ENCODE results near the gene SLC4A2.
"Not testable (repeated sequence)": the region's sequence is repeated elsewhere in the genome, so short reads cannot be mapped to it uniquely, and the experiment has no call there.

Gene SLC4A2, protein sequence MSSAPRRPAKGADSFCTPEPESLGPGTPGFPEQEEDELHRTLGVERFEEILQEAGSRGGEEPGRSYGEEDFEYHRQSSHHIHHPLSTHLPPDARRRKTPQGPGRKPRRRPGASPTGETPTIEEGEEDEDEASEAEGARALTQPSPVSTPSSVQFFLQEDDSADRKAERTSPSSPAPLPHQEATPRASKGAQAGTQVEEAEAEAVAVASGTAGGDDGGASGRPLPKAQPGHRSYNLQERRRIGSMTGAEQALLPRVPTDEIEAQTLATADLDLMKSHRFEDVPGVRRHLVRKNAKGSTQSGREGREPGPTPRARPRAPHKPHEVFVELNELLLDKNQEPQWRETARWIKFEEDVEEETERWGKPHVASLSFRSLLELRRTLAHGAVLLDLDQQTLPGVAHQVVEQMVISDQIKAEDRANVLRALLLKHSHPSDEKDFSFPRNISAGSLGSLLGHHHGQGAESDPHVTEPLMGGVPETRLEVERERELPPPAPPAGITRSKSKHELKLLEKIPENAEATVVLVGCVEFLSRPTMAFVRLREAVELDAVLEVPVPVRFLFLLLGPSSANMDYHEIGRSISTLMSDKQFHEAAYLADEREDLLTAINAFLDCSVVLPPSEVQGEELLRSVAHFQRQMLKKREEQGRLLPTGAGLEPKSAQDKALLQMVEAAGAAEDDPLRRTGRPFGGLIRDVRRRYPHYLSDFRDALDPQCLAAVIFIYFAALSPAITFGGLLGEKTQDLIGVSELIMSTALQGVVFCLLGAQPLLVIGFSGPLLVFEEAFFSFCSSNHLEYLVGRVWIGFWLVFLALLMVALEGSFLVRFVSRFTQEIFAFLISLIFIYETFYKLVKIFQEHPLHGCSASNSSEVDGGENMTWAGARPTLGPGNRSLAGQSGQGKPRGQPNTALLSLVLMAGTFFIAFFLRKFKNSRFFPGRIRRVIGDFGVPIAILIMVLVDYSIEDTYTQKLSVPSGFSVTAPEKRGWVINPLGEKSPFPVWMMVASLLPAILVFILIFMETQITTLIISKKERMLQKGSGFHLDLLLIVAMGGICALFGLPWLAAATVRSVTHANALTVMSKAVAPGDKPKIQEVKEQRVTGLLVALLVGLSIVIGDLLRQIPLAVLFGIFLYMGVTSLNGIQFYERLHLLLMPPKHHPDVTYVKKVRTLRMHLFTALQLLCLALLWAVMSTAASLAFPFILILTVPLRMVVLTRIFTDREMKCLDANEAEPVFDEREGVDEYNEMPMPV

DNA sequence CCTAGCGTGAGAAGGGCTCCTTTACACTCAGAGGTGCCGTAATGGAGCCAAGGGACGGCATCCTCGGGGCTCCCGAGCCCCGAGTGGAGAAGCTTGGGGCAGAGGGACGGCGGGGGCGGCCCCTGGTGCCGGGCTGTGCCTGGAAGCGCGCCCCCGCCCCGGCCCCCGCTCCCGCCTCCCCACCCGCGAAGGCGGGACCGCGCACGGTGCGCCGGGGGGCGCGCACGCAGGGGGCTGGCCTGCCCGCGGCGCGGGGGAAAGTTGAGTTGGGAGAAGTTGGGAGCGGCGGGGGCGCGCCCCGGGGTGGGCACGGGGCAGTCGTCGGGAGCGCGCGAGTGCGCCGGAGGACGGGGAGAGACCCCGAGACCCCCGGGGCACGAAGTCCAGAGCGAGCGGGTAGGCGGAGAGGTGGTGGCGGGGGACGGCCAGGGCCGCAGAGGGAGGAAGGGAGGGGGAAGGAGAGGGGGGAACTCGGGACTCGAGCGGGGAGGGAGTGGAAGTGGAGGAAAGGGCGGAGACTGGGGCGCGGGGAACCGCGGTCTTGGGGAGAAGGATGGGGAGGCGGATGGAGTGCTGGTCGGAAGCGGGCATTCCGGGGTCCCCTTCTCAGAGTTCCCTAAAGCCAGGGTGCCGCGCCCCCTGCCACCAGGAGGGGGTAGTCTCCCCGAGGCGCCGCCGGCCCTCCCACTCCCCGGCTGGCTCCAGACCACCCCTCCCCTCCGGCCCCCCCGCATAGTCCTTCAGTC, at the start of gene SLC4A2:
TSS of gene SLC4A2 (plus strand) at position 223 of the 746 bp plus-strand sequence. CDS start 2,399 bp downstream, outside the sequence.
- DNase-seq, result peak in 55 of 56 donors; percentile 37 to 95 (median 78)

DNA sequence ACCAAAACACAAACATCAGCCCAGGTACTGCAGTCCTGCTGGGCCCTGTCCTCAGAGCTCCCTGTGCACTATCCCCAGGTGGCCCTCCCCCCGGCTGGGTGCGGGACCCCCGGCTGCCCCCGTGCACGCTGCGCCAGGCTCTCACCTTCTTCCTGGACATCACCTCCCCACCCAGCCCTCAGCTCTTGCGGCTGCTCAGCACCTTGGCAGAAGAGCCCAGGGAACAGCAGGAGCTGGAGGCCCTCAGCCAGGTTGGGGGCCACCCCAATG, 49.4 kb upstream of the SLC4A2 start:
- DNase-seq, result no peak

DNA sequence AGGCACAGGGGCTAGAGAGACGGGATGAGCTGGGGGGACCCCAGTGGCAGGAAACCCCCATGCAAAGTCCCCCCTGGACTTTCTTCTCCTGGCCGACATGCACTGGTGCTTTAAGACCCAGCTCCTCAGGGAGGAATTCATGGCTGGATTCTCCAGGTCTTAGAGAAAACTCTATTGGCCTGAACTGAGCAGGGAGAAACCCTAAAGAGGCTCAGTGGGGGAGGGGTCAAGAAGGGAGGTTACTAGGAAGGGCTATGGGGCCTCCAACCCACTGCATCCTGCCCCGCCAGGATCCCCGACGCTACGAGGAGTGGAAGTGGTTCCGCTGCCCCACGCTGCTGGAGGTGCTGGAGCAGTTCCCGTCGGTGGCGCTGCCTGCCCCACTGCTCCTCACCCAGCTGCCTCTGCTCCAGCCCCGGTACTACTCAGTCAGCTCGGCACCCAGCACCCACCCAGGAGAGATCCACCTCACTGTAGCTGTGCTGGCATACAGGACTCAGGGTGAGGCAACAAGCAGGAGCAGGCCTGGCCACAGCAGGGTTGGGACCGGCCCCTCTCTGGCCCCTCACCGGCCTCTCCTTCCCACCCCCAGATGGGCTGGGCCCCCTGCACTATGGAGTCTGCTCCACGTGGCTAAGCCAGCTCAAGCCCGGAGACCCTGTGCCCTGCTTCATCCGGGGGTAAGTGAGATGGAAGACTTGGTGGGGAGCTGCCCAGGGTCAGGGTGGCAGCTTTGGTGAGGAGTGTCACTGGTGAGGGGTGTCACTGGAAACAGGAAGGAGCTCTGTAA, 48.9 kb upstream of the SLC4A2 start:
- DNase-seq, result no peak

DNA sequence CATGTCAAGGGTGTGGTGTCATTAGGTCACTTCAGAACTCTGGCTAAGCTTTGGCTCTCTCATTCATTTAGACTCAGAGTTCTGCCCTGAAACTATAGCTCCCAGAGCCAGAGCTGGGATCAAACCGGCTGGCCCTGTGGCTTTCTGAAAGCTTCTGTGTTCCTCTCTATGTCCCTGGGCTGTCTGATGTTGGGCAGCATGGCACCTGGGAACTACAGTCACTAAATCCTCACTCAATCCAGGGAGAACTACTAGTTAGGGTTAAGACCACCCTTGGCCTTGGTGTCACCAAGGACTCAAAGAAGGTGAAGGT, 48.3 kb upstream of the SLC4A2 start:
- DNase-seq, result no peak

DNA sequence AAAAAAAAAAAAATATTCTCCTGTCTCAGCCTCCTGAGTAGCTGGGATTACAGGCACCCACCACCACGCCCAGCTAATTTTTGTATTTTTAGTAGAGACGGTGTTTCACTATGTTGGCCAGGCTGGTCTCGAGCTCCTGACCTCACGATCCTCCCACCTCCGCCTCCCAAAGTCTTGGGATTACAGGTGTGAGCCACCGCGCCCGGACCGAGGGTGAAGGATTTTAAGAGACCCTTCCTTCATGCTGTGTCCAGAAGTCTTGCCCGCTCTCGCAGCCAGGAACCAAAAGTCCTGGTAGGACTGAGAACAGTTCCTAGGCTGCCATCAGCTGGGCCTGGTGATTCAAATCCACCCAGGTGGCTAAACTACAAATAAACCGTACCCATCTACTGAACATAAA, 47.8 kb upstream of the SLC4A2 start:
- DNase-seq, result not testable (repeated sequence)

DNA sequence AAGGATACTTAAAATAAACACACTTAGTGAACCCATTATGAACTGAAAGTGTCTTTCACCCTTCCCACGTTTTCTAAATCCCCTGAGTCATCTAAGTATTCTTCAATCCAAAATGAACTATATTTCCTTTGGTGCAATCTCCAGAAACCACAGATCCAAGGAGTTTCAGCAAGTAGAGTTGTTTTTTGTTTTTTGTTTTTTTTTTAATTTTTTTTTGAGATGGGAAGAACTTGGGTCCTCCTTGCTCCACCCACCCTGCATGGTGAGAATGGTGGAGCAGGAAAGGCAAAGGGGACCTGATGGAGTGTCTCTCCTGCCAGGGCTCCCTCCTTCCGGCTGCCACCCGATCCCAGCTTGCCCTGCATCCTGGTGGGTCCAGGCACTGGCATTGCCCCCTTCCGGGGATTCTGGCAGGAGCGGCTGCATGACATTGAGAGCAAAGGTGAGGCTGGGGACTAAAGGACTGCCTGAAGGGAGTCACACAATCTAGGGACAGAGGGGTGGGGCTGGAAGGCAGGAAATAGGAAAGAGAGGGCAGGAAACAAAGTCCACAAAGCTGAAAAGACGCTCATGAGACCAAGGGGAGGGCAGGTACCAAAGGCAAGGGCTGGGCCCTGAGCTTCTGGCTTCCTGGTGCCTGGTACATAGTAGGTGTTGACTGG, 47.2 kb upstream of the SLC4A2 start:
- DNase-seq, result no peak

DNA sequence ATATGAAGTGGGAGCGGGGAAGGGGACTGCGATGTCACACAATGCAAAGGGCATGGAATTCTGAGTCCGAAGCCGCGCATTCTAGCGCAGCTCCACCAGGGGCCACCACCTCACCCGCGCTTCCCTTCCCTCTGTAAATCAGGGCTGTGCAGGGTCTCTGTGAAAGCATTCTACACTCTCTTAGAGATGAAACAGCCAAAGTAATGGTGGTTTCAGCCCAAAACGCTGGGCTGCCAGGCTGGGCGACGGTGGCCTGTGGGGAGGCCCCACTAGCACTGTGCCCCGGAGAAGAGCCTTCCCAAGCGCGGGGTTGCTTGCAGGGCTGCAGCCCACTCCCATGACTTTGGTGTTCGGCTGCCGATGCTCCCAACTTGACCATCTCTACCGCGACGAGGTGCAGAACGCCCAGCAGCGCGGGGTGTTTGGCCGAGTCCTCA, 46.5 kb upstream of the SLC4A2 start:
- DNase-seq, result peak in 1 of 56 donors; percentile 12

DNA sequence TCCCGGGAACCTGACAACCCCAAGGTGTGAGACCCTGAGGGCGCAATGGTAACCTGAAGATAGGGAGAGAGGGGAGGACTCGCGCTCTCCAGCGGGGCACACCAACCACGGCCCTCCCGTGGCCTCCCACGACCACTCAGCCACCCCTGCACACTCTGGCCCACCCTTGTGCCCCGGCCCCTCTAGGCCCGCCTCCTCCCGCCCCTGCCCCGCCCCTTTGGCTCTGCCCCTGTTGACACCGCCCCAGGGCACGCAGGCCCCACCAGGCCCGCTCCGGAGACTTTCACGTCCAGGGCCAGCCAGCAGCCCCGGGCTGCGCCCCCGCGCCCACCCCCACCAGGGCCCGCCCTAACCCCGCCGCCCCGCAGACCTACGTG, 46.0 kb upstream of the SLC4A2 start:
- no peak for DNase-seq

DNA sequence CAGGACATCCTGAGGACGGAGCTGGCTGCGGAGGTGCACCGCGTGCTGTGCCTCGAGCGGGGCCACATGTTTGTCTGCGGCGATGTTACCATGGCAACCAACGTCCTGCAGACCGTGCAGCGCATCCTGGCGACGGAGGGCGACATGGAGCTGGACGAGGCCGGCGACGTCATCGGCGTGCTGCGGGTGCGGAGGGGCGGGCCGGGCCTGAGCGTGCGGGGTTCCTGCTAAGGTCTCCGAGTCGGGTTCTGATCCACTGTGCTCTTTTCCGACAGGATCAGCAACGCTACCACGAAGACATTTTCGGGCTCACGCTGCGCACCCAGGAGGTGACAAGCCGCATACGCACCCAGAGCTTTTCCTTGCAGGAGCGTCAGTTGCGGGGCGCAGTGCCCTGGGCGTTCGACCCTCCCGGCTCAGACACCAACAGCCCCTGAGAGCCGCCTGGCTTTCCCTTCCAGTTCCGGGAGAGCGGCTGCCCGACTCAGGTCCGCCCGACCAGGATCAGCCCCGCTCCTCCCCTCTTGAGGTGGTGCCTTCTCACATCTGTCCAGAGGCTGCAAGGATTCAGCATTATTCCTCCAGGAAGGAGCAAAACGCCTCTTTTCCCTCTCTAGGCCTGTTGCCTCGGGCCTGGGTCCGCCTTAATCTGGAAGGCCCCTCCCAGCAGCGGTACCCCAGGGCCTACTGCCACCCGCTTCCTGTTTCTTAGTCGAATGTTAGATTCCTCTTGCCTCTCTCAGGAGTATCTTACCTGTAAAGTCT, 45.5 kb upstream of the SLC4A2 start:
- peak in 52 of 56 donors; percentile 7 to 89 (median 56) for DNase-seq

DNA sequence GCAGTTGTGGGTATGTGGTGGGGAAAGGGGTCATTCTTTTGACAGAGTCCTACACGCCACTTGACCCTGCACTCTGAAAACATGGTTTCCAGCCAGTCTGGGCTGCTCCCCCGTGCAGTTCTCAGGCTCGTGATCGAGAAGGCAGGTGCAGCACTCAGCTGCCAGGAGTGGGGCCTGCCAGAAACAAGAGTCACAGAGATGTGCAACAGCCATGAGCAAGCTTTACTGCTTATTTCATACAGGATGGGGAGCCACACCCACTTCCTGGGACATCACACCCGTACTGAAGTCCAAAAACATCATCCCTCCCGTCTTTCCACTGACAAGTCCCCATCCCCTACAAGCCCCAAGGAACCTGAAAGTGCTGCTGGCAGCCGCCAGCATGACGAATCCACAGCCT, 44.4 kb upstream of the SLC4A2 start:
- DNase-seq, result no peak

DNA sequence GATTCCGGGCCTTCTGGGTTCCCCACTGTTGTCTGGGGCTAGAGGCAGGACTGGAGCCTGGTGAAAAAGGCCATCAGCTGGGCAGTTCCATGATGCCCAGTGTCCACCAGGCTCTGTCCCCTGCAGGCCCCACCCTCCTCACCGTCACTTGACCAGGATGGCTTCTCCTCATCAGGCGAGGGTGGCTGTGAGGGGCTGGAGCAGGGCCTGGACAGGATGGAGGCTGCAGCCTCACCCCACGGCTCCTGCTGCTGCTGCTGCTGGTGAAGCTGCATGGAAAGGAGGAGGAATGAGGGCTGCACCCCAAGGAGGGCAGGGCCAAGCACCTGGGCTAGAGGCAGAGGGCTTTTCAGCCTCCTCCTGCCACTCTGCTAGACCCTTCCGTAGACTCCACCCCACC, 43.4 kb upstream of the SLC4A2 start:
- DNase-seq, result no peak

DNA sequence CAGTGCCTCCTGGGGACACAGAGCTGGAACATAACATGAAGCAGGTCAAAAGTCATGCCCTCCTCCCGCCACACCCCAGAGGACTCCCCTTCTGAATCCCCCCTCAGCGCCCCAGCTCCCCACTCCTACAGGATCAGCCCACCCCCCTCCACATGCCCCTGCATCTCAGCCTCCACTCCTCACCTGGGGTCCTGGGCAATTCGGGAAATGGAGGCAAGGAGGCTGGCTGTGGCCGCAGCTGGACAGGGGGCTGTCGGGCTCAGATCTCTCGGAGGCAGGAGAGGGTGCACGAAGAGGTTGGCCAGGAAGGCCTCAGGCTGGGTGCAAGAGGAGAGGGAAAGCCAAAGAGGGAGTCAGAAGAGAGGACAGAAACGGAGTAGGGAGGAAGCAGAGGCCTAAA, 42.9 kb upstream of the SLC4A2 start:
- no peak for DNase-seq

DNA sequence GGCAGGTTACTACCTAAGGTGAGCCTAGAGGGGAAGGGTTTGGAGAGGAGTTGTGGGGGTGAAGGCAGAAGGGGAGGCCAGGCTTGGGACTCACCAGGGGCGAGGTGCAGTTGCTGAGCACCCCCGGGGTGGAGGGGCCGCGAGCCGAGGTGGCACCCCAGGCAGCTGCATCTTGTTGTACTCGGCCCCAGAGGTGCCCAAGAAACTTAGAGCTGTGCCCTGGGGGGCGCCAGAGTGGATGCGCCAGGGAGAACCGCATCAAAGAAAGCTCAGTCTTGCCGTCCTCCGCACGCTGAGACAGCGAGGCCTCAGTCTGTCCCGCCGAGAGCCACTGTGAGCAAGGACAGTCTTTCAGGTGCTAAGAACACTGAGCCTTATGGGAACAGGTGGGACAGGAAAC, 42.4 kb upstream of the SLC4A2 start:
- DNase-seq, result no peak

DNA sequence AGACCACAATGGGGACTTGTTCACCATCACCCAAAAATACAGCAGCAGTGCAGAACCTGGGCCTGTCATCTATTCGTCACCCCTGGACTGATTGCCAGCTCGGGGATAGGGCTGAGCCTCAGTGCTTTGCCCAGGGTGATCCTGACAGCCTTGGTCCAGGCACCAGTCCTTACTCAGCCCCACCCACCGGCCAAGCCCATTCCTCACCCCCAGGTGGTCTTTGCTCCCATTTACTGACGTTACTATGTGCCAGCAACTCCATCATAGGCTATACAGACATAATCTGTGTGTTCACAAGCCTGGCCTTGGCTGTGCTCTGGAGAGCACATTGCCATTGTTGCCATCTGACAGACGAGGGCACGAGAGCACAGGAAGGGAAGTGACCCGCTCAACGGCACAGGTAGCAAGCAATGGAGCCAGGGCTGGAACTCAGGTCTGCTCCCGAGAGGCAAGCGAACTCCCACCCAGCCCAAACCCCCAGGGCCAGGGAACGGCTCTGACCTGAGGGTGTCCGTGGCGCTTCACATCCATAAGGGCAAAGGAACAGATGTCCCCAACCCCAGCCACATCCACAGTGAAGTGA, 41.9 kb upstream of the SLC4A2 start:
- no peak for DNase-seq

DNA sequence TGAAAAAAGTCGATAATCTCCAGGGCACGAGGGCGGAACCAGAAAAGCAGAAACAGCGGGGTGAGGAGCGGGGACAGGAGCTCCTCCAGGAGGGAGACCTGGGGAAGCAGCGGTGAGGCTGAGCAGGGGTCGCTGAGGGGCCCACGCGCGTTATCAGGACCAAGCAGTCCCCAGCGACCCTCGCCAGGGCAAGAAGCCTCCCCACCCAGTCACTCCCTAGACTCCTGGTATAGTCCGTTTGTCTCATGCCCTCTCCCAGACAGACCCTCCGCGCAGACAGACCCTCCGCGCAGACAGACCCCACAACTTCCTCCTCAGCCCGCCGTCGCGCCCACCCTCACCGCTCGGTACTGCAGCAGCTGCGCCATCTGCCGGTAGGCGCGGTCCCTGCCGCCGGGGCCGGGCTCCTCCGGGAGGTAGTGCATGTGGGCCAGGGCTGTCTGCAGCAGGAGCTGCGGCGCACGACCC, 41.4 kb upstream of the SLC4A2 start:
- DNase-seq, result peak in 32 of 56 donors; percentile 8 to 71 (median 30)

DNA sequence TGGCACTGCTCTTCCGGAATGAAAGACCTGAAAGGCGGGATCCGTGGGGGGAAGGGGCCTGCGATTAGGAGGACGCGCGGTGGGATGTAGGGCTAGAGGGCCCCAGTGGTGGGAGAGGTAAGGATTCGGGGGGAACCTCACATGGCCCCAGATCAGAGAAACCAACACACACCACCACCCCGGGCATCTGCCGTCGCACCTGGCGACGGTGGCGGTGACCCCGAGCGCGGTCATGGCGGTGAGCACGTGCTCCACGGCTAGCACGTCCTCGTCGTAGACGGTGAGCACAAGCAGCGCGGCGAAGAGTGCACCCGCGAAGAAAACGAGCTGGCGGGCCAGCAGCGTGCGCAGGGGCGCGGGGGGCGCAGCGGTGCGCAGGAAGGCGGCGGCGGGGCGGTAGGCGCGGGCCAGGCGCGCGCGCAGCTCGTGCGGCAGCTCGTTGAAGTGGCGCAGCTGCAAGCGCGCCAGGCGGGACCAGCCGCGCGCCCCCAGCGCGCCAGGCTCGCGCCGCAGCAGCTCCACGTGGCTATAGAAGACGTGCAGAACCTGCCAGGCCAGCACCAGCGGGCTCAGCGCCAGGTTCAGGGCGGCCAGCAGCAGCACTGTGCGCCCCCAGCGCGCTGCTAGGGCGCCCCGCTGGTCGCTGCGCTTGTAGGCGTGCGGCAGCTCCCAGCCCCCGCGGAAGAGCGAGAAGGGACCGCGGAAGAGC, 40.8 kb upstream of the SLC4A2 start:
- DNase-seq, result peak in 10 of 56 donors; percentile 5 to 45 (median 24)

DNA sequence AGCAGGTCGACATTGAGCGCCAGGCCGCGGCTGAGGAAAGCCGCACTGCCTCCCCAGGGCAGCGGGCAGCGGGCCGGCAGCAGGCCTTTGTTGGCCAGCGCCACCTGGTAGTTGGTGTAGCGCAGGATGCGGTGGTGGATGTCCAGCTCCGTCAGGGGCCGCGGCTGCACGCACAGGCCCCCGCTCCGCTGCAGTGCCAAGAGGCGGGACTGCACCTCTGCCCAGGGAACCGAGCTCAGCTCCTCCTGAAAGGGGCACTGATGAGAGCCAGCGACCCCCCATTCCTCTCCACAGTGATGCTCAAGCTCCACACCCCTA, 40.3 kb upstream of the SLC4A2 start:
- no peak for DNase-seq

DNA sequence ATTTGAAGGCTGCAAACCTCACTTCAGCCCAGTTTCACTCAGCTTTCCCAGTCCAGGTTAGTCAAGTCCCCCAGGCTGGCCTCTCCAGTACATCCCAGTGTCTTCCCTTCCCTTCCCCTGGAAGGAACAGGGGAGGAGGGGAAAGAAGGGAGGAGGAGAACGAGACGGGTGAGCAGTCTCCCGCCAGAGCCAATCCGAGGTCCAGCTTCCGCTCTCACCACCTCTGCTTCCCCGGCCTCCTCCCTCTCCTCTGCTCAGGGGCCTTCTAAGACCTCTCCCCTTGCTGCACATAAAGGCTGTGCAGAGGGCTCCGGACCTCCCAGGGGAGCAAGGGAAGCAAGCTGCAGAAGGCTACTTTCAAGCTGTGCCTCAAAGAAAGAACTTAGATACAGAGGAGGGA, 39.2 kb upstream of the SLC4A2 start:
- no peak for DNase-seq

Data from amygdala (tissue), 56 donors.